PC-9 (cell line): ENCODE measurements around the gene GJC1. TPM values are rescaled to one million over a fixed set of nuclear protein-coding genes. Genes with fewer than 3 reads are reported as not detected.

Experiments
- BruUV-seq: library from RNA; stranded (reverse); fragments of 400-500 nt; replicated peaks from 2 replicates; lab custom pipeline; 2021; lab: Mats Ljungman, UMichigan
- CTCF ChIA-PET: fragments of 300-600 bp; sonication (Branson Sonifier 250); formaldehyde crosslinking; loops from one replicate; lab custom pipeline; 2022; ENCODE audit warnings: antibody characterized with exemption; lab: Charles Lee
- POLR2A ChIA-PET: fragments of 300-600 bp; sonication (Branson Sonifier 250); formaldehyde crosslinking; loops from one replicate; lab custom pipeline; 2022; ENCODE audit warnings: antibody characterized with exemption; ENCODE audit not compliant: unreplicated experiment; lab: Charles Lee
- DNase-seq, 2 experiments: peaks; one replicate each; pipeline versions ENCODE4 v3.0.0 to v3.0.0-alpha.2; 2015 to 2022; ENCODE audit warnings: mixed read lengths in 1 of 2
- H2AFZ ChIP-seq: fragments of 200-600 bp; sonication (generic); 2 replicates; pipeline ENCODE4 v1.8.1; 2017; ENCODE audit warnings: antibody characterized with exemption
- H3F3A ChIP-seq: fragments of 200-600 bp; sonication (generic); 2 replicates; pipeline ENCODE4 v1.8.1; 2017; ENCODE audit warnings: antibody characterized with exemption, mild to moderate bottlenecking, low read depth; ENCODE audit not compliant: insufficient read depth
- H3K27ac ChIP-seq: fragments of 200-600 bp; sonication (generic); 2 replicates; pipeline ENCODE4 v1.6.1; 2016; ENCODE audit warnings: mixed run types
- H3K27me3 ChIP-seq: fragments of 200-600 bp; sonication (generic); 2 replicates; pipeline ENCODE4 v1.6.1; 2016; ENCODE audit warnings: low read depth, mixed run types; ENCODE audit not compliant: insufficient read depth
- H3K36me3 ChIP-seq: fragments of 200-600 bp; sonication (generic); 2 replicates; pipeline ENCODE4 v1.6.1; 2016; ENCODE audit warnings: low read depth, mixed run types
- H3K4me1 ChIP-seq: fragments of 200-600 bp; sonication (generic); replicated peaks from 2 replicates; pipeline ENCODE4 v1.6.1; 2016; ENCODE audit warnings: mixed run types; ENCODE audit not compliant: insufficient read depth
- H3K4me2 ChIP-seq: fragments of 200-600 bp; sonication (generic); 2 replicates; pipeline ENCODE4 v1.6.1; 2017; ENCODE audit warnings: mixed run types
- H3K4me3 ChIP-seq: fragments of 200-600 bp; sonication (generic); 2 replicates; pipeline ENCODE4 v1.6.1; 2016; ENCODE audit warnings: mixed run types
- H3K79me2 ChIP-seq: fragments of 200-600 bp; sonication (generic); 2 replicates; pipeline ENCODE4 v1.6.1; 2017; ENCODE audit warnings: low read depth, mixed run types
- H3K9me2 ChIP-seq: fragments of 200-600 bp; sonication (generic); 2 replicates; pipeline ENCODE4 v1.8.1; 2017; ENCODE audit warnings: mild to moderate bottlenecking; ENCODE audit not compliant: insufficient read depth
- H3K9me3 ChIP-seq: fragments of 200-600 bp; sonication (generic); 2 replicates; pipeline ENCODE4 v1.8.1; 2016; ENCODE audit warnings: low read depth; ENCODE audit not compliant: insufficient read depth
- H4K20me1 ChIP-seq: fragments of 200-600 bp; sonication (generic); 2 replicates; pipeline ENCODE4 v1.8.1; 2017; ENCODE audit not compliant: insufficient read depth
- EZH2 ChIP-seq: fragments of 200-600 bp; sonication (generic); IDR thresholded peaks from 2 replicates; pipeline ENCODE4 v1.8.0; 2017; ENCODE audit warnings: antibody characterized with exemption, low read depth
- intact Hi-C: fragments of 100-400 bp; cut with micrococcal nuclease; formaldehyde crosslinking; loops from one replicate; pipeline ENCODE4 v1.10.0; 2022; ENCODE audit not compliant: unreplicated experiment
- total RNA-seq: library from RNA; stranded (reverse); gene quantifications from 2 replicates; pipeline ENCODE4 v1.2.3, GENCODE V29; 2021
- TF ChIP-seq, protein P1 (sequence below): fragments of 200-600 bp; sonication (generic); conservative IDR thresholded peaks from 2 replicates; pipeline ENCODE4 v1.6.1; 2017; ENCODE audit warnings: mixed run types, antibody characterized with exemption, mild to moderate bottlenecking, moderate library complexity

GJC1 gene
- total RNA-seq, 1 experiment from 2014 or later: 42.6 TPM

DNA sequence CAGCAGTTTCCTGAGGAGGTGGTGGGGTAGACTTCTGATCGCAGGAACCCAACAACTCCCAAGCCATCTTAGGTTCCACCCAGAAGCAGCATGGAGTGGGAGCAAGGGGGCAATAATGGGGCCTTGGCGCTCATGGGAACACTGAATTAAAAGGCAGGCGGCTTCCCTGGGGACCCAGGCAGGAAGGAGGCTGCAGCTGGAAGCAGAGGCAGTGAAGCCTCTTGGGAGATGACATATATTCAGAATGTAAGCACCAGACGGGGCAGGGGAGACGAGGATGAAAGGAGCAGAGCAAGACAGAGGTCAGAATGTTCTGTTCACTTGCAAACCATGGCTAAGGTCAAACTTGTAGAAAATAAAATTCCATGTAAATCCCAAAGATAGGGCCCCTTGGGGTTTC, 20.5 kb upstream of the GJC1 start:
- no peaks in the 10 kb centered on the region for H3K27me3 ChIP-seq
- peaks cover 21% of the 10 kb centered on the region for H3K36me3 ChIP-seq
- H3K4me1 ChIP-seq: no peaks in the 10 kb centered on the region
- ChIA-PET CTCF (no interaction called here), POLR2A (interaction anchor here (0.7 kb wide), 1 partner anchor 197 kb away, joined by 3 read pairs; no protein-coding TSS in a partner anchor)
- H3K79me2 ChIP-seq: no peaks in the 10 kb centered on the region
- H2AFZ ChIP-seq: no peak overlapping the region
- no peak for DNase-seq
- intact Hi-C loops: no loop called here
- TF ChIP-seq, protein P1, sequence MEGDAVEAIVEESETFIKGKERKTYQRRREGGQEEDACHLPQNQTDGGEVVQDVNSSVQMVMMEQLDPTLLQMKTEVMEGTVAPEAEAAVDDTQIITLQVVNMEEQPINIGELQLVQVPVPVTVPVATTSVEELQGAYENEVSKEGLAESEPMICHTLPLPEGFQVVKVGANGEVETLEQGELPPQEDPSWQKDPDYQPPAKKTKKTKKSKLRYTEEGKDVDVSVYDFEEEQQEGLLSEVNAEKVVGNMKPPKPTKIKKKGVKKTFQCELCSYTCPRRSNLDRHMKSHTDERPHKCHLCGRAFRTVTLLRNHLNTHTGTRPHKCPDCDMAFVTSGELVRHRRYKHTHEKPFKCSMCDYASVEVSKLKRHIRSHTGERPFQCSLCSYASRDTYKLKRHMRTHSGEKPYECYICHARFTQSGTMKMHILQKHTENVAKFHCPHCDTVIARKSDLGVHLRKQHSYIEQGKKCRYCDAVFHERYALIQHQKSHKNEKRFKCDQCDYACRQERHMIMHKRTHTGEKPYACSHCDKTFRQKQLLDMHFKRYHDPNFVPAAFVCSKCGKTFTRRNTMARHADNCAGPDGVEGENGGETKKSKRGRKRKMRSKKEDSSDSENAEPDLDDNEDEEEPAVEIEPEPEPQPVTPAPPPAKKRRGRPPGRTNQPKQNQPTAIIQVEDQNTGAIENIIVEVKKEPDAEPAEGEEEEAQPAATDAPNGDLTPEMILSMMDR: no peak
- no peak for TF ChIP-seq EZH2
- no TSS peak for BruUV-seq
- no peaks in the 10 kb centered on the region for H3K9me3 ChIP-seq
- no peaks in the 10 kb centered on the region for H3K9me2 ChIP-seq
- no peaks in the 10 kb centered on the region for H4K20me1 ChIP-seq
- H3F3A ChIP-seq: peaks cover 10% of the 10 kb centered on the region; the same call in 1 of the 2 replicates
- no peak overlapping the region for H3K4me2 ChIP-seq
- H3K27ac ChIP-seq: no peak overlapping the region
- no peak overlapping the region for H3K4me3 ChIP-seq

GRCh38 chr17:44850025-44850424, 19.9 kb upstream of the GJC1 start:
- H3K79me2 ChIP-seq: no peaks in the 10 kb centered on the region
- H3K9me3 ChIP-seq: no peaks in the 10 kb centered on the region
- H3K4me1 ChIP-seq: no peaks in the 10 kb centered on the region
- no peak overlapping the region for H3K27ac ChIP-seq
- peaks cover 15% of the 10 kb centered on the region for H3K36me3 ChIP-seq
- intact Hi-C loops: no loop called here
- H2AFZ ChIP-seq: no peak overlapping the region
- no peaks in the 10 kb centered on the region for H3K9me2 ChIP-seq
- no peak for DNase-seq
- ChIA-PET POLR2A (no interaction called here), CTCF (no interaction called here)
- TF ChIP-seq, protein P1: no peak
- no peak for TF ChIP-seq EZH2
- H3K27me3 ChIP-seq: no peaks in the 10 kb centered on the region
- no peak overlapping the region for H3K4me3 ChIP-seq
- no TSS peak for BruUV-seq
- H4K20me1 ChIP-seq: no peaks in the 10 kb centered on the region
- H3F3A ChIP-seq: peaks cover 10% of the 10 kb centered on the region; the same call in 1 of the 2 replicates
- H3K4me2 ChIP-seq: no peak overlapping the region

DNA sequence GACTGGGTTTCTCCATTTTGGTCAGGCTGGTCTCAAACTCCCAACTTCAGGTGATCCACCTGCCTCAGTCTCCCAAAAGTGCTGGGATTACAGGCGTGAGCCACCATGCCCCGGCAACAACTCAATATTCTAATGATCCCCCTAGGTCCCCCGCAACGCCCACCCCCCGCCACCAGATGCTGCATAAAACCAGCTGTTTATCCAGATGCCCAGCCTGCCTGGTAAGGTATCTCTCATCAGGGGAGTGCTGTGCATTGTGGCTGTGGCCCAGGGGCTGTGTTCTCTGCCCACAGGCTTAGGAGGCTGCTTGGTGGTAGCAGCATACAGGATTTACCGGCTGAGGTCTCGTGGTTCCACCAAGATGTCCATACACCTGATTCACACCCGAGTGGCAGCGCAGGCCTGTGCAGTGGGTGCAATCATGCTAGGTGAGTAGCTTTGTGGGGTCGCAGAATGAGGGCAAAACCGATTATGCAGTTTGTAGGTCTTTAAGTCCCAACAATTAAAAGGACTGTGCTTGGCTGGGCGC, 18.9 kb upstream of the GJC1 start:
- DNase-seq: no peak
- intact Hi-C loops: no loop called here
- CTCF ChIA-PET: no interaction called here

More for the DNA sequence above, 18.9 kb upstream of the GJC1 start:
- Histone ChIP-seq H3K4me1 (no peaks in the 10 kb centered on the region), H3K27ac (no peak overlapping the region), H4K20me1 (no peaks in the 10 kb centered on the region), H3F3A (peaks cover 10% of the 10 kb centered on the region; the same call in 1 of the 2 replicates), H3K79me2 (no peaks in the 10 kb centered on the region), H3K4me3 (no peak overlapping the region), H3K9me2 (no peaks in the 10 kb centered on the region), H3K27me3 (no peaks in the 10 kb centered on the region), H2AFZ (no peak overlapping the region), H3K4me2 (no peak overlapping the region), H3K9me3 (no peaks in the 10 kb centered on the region), H3K36me3 (peaks cover 9% of the 10 kb centered on the region)
- POLR2A ChIA-PET: no interaction called here
- TF ChIP-seq, protein P1: no peak
- no peak for TF ChIP-seq EZH2
- no TSS peak for BruUV-seq
